GM18861 (cell line): ENCODE results near the gene RASSF5.
"Not testable (repeated sequence)": the region's sequence is repeated elsewhere in the genome, so short reads cannot be mapped to it uniquely, and the experiment has no call there.

Experiments used
- ATAC-seq: cut with Tn5 transposase; IDR thresholded peaks from one replicate; pipeline ENCODE4 v1.9.1; 2021; ENCODE audit not compliant: unreplicated experiment

RASSF5 gene

DNA sequence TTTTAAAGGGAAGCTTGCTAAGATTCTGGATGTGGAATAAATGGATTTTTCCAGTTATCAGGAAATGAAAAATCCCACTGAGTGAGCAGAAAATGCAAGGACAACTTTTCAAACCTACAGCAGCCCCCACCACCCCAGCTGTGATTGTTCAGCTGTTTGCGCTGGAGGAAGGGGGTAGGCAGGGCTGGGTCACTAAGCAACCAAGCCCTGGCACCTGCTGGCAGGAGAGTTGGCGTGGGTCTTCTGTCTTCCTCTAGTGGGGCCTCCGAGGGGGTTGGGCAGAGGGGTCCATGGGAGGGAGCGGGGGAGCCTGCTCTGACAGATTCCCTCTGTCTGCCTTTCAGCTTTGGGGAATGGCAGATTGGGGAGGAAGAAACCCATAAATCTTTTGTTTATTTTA lies 59.7 kb downstream of the RASSF5 start:
- ATAC-seq: no peak

GRCh38 chr1:206568256-206568655 lies 60.9 kb downstream of the RASSF5 start:
- ATAC-seq: no peak

DNA sequence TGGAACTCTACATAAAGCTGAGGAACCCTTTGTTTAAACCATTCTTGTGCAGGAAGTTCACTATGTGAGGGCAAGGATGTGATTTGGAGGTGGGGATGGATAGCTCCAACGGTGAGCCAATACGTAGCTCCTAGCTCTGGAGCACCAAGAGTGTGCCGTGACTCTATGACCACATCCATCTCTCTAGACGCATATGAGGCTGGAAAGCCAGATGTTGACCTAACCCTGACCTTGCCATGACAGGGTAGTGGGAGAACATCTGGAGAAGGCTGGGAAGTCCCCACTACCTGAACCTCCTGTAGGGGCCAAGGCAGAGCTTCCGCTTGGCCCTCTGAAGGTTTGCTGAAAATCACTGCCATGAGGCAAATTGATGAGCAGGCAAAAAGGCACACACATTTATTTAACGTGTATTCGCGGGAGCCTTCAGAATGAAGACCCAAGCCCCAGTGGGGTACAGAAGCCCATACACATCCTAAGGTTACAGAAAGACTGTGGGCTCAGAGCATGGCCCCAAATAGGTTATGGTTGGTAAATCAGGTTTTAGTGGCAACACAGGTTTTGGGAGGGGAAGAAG lies 61.5 kb downstream of the RASSF5 start:
- no peak for ATAC-seq

DNA sequence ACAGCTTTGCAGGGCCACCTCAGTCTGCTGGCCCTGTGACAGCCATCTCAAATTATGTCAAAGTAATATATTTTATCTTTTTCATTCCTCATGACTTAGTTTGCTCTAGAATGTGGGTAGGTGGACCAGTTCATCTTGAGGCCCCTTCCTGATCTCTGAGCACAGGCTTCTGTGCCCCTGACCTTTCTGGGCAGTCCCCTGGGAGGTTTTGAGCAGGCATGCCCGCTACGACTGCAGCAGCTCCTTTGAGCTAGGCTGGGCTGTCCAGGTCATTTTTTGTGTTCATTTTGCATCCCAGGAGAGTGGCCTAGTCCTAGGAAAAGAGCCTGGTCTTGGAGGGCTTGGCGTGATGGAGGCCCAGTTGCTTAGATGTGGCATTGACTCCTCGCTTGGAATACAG lies 62.2 kb downstream of the RASSF5 start:
- ATAC-seq: no peak

GRCh38 chr1:206570529-206570928 lies 63.2 kb downstream of the RASSF5 start:
- ATAC-seq: no peak

- ATAC-seq: no peak
These were observed 65.5 kb downstream of the RASSF5 start for GRCh38 chr1:206572835-206573234.

GRCh38 chr1:206573319-206573718 lies 66.0 kb downstream of the RASSF5 start:
- ATAC-seq: no peak

GRCh38 chr1:206573762-206574161 lies 66.4 kb downstream of the RASSF5 start:
- ATAC-seq: no peak

DNA sequence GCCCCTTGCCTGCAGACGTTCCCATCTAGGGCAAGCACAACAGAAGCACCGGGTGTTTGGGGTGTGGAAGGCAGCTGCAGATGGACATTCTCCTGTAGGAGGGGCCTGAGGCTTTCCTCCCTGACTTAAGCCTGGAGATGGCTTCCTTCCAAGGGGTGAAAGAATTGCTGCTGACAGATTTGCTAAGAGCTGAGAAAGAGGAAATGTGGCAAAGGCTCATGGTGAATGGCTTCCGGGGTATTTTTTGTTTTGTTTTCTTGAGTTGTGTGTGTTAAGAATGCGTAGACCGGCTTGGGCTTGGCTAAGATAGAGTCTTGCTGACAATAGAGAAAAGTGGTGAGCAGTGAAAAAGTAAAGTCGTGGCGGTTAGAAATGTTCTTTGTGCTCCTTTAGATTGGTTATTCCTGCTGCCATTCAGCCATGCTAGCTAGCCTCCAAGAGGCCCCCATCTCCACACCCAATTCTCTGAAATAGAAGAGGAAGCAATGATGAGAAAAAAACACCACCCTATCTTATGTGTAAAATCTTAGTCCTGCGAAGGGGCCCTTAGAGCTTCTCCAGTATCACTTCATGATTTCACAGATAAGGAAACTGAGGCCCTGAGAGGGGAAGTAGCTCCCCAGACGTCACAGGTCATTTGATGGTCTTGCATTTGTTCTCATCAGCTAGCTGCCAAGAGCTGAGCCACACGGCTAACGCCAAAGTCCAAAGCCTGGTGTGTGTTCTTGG lies 68.0 kb downstream of the RASSF5 start:
- ATAC-seq: no peak

GRCh38 chr1:206575894-206576737 lies 68.8 kb downstream of the RASSF5 start:
- ATAC-seq: no peak

- no peak for ATAC-seq
These were observed 70.3 kb downstream of the RASSF5 start for GRCh38 chr1:206577626-206578025.

- no peak for ATAC-seq
These were observed 71.0 kb downstream of the RASSF5 start for GRCh38 chr1:206578068-206578977.

- ATAC-seq: no peak
These were observed 71.6 kb downstream of the RASSF5 start for GRCh38 chr1:206578978-206579374.

GRCh38 chr1:206579747-206580437 lies 72.6 kb downstream of the RASSF5 start:
- ATAC-seq: peak; percentile 81

DNA sequence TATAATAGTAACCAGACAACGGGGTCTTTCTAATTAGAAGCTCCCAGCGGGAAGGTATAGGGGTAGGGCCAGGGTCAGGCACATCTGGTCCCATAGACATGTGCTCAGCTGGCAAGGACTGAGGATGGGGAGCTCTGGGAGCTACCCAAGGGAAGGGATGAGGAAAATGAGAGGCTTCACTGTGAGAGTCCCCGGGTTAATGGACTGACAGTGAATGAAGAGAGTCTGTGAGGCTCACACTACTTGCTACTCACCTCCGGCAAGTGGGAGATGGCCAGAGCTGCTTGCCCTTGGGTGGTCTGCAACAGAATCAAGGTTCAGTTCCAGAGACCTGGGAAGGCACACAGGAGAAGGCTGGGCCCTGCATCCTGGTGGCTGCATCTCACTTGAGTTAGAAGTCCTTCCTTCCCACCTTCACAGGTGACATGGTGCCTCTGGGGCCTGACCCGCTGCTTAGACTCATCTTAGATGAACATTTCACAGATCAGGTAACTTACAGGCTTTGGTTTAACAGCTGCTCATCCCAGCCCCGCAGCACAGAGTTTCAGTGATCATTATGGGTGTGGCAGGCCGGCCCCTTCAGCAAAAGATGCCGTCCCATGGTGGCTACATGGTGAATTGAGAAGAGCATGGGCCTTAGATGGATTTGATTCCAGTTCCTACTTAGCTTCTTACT lies 73.2 kb downstream of the RASSF5 start:
- no peak for ATAC-seq

DNA sequence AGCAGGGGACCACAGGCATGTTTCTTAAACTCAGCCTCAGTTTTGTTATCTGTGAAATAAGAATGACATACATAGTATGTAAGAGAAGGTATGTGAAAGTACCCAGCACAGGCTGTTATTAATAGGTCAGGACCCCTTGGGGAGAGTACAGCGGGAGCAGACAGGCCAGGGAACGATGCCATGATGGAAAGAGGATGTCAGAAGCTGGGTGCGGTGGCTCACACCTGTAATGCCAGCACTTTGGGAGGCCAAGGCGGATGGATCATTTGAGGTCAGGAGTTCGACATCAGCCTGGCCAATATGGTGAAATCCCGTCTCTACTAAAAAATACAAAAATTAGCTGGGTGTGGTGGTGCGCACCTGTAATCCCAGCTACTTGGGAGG lies 73.8 kb downstream of the RASSF5 start:
- ATAC-seq: not testable (repeated sequence)

GRCh38 chr1:206581571-206581981 lies 74.2 kb downstream of the RASSF5 start:
- ATAC-seq: no peak

DNA sequence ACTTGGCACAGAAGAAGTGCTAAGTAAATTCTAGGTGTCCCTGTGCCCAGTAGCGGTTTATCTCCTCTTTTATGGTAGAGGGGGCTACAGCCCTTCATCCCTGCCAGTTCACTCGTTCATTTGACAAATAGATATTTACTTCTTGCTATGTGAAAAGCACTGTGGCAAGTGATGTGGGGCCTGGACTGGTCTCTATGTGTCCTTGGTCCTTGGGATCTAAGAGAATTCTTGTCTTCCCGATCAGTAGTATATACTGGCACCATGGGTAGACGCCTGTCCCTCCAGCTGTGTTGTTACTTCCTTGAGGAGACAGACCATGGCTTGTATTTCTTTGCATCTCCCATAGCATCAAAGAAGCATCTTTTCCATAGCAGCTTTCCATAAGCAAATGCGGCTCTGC lies 75.2 kb downstream of the RASSF5 start:
- ATAC-seq: no peak

DNA sequence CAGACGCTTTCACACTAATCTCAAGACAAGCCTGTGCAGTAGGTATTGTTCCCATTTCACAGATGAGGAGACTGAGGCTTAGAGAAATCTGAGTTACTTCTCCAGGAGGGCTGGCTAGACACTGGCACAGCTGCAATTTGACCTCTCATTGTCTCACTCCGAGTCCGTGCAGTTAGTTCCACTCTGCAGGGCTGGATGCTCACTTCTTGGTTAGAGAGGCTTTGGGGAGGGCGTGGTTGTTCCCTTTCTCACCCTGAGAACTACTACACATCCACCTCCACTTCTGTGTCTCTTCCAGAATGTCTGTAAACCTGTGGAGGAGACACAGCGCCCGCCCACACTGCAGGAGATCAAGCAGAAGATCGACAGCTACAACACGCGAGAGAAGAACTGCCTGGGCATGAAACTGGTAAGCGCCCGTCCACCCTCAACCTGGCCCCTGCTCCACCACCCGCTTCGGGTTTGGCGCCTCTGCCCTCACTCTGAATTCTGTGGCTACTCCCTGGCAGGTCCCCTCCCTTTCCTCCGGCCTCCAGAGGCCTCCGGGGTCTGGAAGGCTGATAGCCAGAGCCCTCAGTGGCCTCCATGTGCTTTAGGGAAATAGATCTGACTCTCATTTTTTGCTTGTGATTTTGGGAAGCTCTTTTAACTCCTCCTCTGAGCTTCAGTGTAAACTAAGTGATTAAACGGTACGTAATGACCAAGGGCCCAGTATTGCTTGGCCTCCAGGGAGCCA lies 75.8 kb downstream of the RASSF5 start:
- no peak for ATAC-seq
